NCI-H2081 treated with DMSO at 0.1 percent for 48 hours (cell line): ENCODE data around the gene KCNK3.

Source experiments
- DNase-seq: peaks from one replicate; lab custom pipeline; 2025; lab: John Stamatoyannopoulos, UW

KCNK3 gene

DNA sequence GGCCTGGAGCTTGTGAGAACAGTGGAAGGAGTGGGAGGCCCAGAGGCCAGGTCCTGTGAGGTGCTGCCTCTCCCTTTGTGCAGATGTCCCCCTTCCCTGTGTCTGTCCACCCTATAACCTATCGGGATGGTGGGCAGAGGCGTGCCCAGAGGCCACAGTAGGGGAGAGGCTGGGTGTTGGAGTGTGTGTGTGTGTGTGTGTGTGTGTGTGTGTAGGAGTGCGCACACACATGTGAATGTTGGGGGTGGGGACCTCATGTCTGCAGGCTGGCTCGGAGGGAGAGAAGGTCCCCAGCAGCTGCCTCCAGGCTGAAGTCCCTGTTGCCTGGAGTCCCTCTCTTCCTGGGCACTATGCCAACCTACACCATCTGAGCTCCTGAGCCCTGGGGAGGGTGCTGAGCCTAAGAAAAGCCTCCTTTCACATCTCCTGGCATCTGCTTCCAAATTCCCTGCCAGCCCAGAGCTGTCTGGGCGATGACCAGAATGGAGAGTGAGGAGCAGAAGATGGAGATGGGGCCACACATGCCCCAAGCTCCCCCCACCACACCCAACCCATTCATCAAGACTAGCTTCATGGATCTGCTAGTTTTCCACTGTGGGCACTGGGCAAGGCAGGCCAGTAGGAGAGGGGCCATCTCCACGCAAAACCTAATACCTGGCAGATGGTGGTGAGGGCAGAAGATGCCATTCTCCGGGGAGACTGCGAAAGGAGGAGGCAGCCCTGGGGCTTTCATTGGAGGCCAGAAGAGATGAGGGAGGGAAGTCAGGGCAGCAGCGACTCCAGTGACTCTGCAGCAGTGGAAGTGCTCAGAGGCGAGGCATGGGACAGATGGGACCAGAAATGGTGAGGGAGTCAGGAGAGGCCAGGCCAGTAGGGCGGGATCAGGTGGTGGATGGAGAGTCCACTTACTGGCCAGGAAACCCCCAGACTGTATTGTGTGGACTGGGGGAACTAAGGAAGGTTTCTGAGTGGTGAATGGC is 20.3 kb downstream of the KCNK3 start:
- DNase-seq, result no peak

DNA sequence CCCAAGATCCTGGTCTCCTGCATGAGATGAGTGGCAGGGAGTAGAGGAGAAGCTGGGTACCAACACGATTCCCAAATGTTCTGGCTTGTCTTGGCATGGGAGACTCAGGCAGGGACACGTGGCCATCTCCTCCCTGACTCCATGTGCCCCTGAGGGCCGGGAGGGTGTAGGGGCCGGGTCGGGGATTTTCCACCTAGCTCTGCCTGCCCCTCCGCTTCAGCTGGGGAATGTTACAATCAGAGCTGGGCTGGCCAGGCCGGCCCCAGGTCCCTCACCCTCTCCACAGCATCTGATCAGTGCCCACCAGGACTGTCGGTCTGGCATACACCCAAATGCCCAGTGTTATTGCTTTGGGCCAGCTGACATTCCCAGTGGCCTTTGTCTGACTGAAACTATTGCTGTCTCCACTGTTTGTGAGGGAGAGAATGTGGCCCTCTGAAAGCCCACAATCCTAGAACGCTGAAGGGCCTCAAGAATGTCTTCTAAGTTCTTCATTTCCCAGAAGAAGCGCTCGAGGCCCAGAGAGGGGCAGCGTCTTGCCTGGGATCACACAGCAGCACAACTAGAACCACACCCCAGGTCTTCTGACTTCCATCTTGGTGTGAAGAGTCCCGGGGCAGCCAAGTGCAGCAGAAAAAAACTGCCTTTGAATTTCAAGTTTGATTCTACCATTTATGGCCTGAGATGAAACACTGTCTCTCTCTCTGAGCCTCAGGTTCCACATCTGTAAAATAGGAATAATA is 23.2 kb downstream of the KCNK3 start:
- no peak for DNase-seq

GRCh38 chr2:26716340-26716739 is 23.8 kb downstream of the KCNK3 start:
- DNase-seq, result no peak

DNA sequence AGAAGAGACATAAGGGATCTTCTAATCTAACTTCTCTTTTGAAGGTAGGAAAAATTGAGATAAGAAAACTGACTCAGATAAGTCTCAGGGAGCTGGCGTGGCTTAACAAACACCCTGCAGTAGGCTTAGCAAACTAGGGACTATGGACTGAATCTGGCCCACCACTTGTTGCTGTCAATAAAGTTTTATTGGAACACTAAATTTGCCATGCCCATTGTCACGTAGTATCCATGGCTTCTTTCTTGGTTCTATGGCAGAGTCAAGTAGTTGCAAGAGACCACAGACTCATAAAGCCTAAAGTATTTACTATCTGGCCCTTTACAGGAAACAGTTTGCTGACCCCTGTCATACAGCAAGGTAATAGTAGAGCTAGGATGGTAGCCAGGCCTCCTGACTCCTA is 24.2 kb downstream of the KCNK3 start:
- no peak for DNase-seq

- DNase-seq, result no peak
These were observed 24.8 kb downstream of the KCNK3 start for GRCh38 chr2:26717362-26717761.

DNA sequence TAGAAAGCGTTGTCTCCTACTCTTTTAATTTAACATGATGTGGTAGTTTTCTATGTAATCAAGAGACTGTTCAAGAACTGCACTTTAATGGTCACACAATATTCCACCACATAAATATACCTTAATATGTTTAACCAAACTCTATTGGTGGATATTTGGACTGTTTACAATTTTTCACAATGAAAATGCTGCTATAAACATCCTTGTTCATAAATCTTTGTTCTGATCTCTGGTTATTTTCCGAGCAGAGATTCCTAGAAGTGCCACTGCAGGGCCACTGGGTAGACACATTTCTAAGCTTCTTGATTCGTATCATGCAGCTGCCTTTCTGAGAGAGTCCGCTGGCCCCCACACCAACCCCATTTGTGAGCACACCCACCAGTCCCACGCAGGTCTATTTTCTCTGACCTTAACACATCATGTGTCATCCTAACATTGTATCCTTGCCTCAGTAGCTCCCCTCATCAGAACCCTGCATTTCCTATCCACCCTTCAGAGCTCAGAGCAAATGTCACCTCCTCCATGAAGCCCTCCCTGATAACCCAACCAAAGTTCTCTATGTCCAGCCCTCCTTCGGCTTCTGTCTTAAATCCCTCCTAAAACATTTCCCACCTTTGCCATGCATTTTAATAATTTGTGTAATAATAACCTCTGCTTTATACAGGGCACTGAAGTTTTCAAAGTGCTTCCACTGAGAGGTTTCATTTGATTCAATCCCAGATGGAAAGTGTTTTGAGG is 26.6 kb downstream of the KCNK3 start:
- DNase-seq, result no peak

DNA sequence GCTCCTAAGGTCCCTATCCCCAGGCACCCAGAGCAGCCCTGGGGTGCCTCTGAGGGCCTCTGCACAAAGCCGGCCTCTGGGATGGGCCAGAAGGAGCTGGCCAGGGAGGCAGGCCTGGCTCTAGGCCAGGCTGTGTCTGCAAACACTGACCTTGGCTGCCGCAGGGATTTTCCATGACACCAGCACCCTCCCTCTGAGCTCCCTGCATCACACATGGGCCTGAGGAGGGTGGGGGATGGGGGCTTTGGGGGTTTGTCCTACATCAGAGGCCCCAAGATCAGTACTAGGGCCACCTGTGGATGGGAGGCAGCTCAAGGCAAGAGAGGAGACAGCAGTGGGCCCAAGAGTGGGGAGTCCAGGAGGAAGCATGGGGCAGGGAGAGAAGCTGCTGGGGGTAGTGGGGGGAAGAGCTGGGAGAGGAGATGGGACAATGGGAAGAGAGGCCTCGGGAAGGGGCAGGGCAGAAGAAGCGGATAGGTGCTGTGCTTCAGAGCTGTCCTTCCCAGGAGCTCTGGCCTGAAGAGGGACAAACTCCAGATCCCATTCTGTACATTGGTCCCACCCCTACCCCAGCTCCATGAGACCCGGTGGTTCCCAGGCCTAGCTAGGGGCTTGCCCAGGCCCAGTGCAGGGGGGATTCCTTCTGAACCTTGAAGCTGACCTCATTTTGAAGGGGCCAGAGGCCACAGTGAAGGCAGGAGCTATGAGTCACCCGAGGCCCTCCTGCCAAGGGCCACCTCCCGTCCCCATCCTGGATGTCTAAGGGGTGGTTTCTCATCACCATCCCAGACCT is 28.0 kb downstream of the KCNK3 start:
- DNase-seq, result no peak

DNA sequence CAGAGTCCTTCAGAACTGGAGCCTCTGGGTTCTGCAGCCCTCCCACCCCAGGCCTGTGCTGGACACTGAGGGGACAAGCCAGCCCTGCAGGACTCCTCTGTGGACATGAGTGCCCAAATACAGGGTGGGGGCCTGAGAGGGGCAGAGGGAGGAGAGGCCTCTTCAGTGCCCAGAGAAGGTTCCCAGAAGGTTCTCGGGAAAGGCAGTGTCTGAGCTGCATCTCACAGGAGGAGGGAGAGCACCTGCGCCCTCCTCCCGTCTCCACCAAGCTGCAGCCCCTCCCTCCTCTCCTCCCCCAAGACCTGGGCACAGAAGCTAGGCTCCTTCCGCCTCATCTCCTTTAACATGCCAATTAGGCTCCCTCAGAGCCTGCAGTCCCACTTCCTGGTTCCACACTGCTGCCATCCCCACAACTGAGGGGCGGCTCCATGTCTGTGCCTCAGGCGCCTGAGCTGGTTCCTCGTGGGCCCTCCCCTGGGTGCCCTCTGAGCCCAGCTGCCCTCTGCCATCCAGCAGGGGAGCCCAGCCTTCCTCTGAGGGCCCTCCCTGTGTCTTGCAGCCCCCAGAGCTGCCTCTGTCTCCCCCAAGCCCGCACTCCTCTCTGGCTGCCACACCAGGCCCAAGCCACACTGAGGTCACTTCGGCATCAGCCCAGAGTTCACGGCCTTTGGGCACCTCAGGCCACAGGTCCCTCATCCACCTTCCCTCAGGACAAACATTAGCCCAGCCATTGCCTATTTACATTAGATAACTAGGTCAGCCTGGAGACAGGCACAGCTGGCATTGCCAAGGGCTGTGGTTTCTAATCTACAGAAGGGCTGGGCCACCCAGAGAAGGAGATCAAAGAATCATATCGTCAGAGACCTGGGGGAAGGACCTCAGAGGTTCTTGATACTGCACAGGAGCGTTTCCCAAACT is 28.9 kb downstream of the KCNK3 start:
- no peak for DNase-seq

- no peak for DNase-seq
These were observed 29.8 kb downstream of the KCNK3 start for GRCh38 chr2:26722328-26722727.

DNA sequence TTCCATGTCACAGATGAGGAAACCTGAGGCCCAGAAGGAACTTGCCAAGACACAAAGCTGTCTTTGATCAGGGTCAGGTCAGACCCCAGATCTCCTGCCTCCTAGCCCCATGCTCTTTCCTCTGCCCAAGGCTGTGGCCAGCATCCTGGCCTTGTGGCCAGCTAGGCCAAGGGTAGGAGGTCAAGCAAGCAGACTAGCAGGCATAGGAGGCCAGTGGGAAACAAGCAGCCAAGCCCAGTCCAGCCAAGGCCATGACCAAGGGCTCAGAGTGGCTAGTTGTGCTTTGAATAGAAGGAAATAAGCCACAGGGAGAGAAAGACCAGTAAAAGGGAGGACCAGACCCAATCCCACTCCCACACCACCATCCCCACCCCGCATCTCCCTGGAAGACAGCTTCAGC is 30.4 kb downstream of the KCNK3 start:
- DNase-seq, result no peak

DNA sequence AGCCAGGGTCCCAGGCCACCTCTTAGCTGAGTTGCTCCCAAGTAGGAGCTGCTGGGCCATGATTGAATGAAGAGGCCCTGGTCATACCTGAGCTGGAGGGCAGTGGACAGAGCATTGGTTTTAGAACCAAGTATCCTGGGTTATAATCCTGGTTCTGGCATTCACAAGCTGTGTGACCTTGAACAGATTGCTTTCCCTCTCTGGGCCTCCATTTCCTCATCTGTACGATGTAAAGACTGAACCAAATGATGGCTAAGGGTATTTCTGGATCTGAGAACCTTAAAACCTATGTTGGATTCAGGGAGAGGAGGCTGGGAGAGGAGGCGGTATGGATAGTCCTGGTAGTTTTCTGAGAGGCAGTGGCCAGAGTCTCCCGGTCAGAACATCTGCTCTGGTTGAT is 31.0 kb downstream of the KCNK3 start:
- no peak for DNase-seq

GRCh38 chr2:26723991-26724750 is 31.6 kb downstream of the KCNK3 start:
- DNase-seq, result no peak

DNA sequence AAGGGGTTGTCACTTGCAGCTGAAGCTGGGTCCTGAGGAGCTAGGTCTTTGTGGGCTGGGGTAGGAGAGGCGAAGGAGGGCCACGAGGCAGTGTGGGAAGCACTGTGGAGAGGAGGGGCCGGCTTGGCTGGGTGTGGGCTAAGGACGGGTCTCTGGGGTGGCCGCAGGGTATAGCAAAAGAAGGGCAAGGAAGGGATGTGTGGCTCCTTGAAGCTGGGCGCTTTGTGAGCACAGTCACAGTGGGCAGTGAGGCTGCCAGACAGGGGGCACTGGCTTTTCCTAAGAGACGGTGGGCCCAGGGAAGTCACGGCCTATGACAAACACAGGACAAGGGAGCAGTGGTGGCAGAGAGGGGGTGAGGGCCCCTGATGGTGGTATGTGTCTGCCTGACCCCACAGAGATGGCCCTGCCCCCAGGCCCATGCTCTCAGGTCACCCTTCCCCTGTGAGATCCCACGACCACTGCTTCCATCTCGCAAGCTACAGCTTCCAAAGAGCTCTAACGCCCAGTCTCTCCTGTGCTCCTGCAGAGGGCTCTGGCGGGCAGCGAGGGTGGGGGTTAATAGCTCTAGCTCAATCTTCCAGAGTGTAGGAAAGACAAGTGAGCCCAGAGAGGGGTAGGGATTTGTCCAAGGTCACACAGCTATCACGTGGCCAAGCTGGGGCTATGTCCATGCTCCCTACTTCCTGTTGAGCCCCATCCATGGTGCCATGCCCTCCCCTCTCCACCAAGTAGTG is 32.4 kb downstream of the KCNK3 start:
- DNase-seq, result no peak

DNA sequence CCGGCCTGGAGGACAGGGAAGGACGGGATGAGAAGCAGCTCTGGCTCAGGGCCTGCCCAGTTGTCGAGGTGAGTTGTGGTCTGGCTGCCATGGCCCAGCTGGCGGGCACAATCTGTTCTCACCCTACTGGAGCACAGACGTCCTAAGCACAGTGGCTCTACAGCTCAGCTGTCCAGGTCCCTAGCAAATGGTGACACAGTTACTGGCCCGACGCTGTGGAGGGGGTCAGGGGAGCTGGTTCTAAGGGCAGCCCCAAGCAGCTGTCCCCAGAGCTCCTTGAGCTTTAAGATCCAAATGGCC is 32.9 kb downstream of the KCNK3 start:
- no peak for DNase-seq

DNA sequence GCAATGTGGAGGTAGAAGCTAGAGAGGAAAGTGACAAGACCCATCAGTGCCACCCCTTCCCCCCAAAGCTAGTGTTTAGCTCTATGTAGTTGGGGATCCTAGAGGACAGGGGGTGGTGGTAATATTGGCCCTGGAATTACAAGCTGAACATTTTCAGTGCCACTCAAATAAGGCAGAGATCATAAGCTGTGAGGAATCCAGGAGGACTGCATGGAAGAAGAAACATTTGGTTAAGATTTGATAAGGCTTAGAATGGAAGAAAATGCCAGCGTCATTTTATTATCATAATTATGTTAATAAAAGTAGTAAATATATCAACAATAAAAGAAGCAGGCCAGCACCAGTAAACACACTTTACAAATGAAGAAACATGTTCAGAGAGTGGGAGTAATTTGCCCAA is 33.7 kb downstream of the KCNK3 start:
- DNase-seq, result no peak

- no peak for DNase-seq
These were observed 35.4 kb downstream of the KCNK3 start for GRCh38 chr2:26727641-26728561.

DNA sequence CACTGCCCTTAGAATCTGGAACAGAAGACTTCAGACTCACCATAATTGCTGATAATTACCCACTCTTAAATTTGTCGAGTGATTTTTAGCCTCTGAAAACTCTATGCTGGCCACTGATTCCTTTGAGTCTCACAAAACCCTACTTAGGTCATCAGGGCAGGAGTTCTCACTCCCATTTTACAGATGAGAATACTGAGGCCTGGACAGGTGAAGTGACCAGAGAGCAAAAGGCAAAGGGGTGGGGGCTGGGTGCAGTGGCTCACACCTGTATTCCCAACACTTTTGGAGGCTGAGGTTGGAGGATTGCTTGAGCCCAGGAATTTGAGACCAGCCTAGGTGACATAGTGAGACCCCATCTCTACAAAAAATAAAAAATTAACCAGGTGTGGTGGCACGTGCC is 36.8 kb downstream of the KCNK3 start:
- DNase-seq, result no peak
